ENCODE measurements around the gene DNAJC3. TPM values are rescaled to one million over a fixed set of nuclear protein-coding genes. Genes with fewer than 3 reads are reported as not detected.
"Not testable (repeated sequence)": the region's sequence is repeated elsewhere in the genome, so short reads cannot be mapped to it uniquely, and the experiment has no call there.

The DNAJC3 gene
- total RNA-seq, 1 donor from 2014 or later = 9.5 TPM

- Mint-ChIP-seq H3K27me3 (ENCODE audit: unreplicated experiment) (peaks cover 1% of the 10 kb centered on the region), H3K36me3 (ENCODE audit: unreplicated experiment) (no peaks in the 10 kb centered on the region), H3K9me3 (ENCODE audit: unreplicated experiment) (peaks cover 3% of the 10 kb centered on the region), H3K4me3 (ENCODE audit: unreplicated experiment) (no peak overlapping the region), H3K27ac (ENCODE audit: unreplicated experiment) (no peak overlapping the region), H3K4me1 (ENCODE audit: low read depth, unreplicated experiment) (no peaks in the 10 kb centered on the region)
- no peak for TF ChIP-seq CTCF (IDR thresholded peaks at IDR 0.05; ENCODE audit: partially characterized antibody, unreplicated experiment)
- no peak for DNase-seq
Observed at GRCh38 chr13:95652821-95653220, 24.1 kb upstream of the DNAJC3 start.

DNA sequence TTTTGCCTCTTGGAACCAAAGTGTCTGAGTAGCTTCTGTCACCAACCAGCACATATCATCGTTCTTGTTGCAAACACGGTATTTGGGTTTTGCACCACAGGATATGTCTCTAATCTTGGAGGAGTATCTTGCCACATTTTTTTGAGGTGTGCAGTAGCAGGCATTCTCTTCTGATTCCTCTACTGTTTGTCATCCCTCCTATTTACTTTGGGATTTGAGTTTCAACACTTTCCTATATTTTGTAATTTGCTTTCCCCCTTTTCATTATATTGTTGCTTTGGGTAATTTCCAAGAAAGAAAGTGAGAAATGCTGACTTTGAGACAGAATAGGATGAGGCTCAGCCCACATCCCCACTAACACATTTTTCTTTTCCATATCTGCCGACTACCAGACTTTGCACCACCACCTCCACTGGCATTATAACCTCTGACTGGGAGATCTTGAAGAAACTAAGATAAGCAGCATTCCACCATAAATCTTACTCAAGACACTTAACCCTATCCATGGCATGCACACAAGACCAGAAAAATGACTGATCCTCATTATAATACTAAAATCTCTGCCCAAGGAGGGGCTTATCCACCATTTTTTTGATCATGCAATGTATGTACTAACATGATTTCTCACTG is 20.4 kb upstream of the DNAJC3 start:
- Mint-ChIP-seq H3K9me3 (ENCODE audit: unreplicated experiment) (peaks cover 2% of the 10 kb centered on the region), H3K4me3 (ENCODE audit: unreplicated experiment) (no peak overlapping the region), H3K27me3 (ENCODE audit: unreplicated experiment) (no peaks in the 10 kb centered on the region), H3K27ac (ENCODE audit: unreplicated experiment) (no peak overlapping the region), H3K36me3 (ENCODE audit: unreplicated experiment) (no peaks in the 10 kb centered on the region), H3K4me1 (ENCODE audit: low read depth, unreplicated experiment) (no peaks in the 10 kb centered on the region)
- TF ChIP-seq CTCF (IDR thresholded peaks at IDR 0.05; ENCODE audit: partially characterized antibody, unreplicated experiment) = no peak
- no peak for DNase-seq

DNA sequence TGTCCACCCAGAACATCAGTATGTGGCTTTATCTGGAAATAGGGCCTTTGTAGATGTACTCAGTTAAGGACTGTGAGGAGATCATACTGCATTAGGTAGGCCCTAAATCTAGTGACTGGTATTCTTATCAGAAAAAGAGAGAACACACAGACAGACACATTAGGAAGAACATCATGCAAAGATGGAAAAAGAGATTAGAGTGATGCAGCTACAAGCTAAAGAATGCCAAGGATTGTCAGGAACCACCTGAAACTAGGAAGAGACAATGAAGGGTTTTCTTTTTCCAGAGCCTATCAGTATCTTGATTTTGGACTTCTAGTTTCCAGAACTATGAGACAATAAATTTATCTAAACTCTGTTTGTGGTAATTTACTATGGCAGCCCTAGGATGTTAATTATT is 17.4 kb upstream of the DNAJC3 start:
- H3K27me3 Mint-ChIP-seq (ENCODE audit: unreplicated experiment) = peaks cover 2% of the 10 kb centered on the region
- H3K4me3 Mint-ChIP-seq (ENCODE audit: unreplicated experiment) = no peak overlapping the region
- H3K4me1 Mint-ChIP-seq (ENCODE audit: low read depth, unreplicated experiment) = no peaks in the 10 kb centered on the region
- no peak overlapping the region for H3K27ac Mint-ChIP-seq (ENCODE audit: unreplicated experiment)
- H3K9me3 Mint-ChIP-seq (ENCODE audit: unreplicated experiment) = peaks cover 2% of the 10 kb centered on the region
- H3K36me3 Mint-ChIP-seq (ENCODE audit: unreplicated experiment) = no peaks in the 10 kb centered on the region
- no peak for DNase-seq
- TF ChIP-seq CTCF (IDR thresholded peaks at IDR 0.05; ENCODE audit: partially characterized antibody, unreplicated experiment) = no peak

DNA sequence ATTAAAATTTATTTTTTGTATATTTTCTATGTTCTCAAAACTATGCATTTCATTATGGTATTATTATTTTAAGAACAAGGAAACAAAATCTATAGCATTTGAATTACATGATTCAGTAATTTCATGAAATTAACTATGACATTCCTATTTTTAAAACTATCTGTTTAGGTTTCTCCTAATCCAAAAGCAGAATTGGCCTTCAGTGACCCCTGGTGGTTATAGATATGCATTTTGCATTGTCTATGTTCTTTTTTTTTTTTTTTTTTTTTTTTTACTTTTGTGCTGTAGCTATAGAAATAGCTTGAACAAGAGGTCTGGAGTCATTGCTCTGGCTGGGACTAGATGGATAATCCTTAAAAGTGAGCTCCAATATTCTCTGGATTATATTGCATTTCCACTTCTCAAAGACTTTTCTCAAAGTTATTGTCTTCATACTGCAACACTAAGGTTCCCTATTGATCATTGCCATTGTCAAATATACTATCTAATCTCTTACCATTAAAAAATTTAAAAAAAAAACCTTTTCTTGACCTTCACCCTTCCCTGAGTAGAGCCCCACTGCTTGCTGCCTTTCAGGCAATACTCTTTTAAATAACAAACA is 15.9 kb upstream of the DNAJC3 start:
- TF ChIP-seq CTCF (IDR thresholded peaks at IDR 0.05; ENCODE audit: partially characterized antibody, unreplicated experiment) = peak; percentile 83
- no peak for DNase-seq
- H3K4me1 Mint-ChIP-seq (ENCODE audit: low read depth, unreplicated experiment) = no peaks in the 10 kb centered on the region

GRCh38 chr13:95667235-95667634 is 9.7 kb upstream of the DNAJC3 start:
- H3K4me1 Mint-ChIP-seq (ENCODE audit: low read depth, unreplicated experiment); H3K27ac Mint-ChIP-seq (ENCODE audit: unreplicated experiment); H3K4me3 Mint-ChIP-seq (ENCODE audit: unreplicated experiment); DNase-seq; H3K27me3 Mint-ChIP-seq (ENCODE audit: unreplicated experiment): not testable (repeated sequence)
- Mint-ChIP-seq H3K9me3 (ENCODE audit: unreplicated experiment) (peaks cover 12% of the 10 kb centered on the region), H3K36me3 (ENCODE audit: unreplicated experiment) (peaks cover 30% of the 10 kb centered on the region)

More for the DNA sequence above, 15.9 kb upstream of the DNAJC3 start:
- H3K27me3 Mint-ChIP-seq (ENCODE audit: unreplicated experiment) = peaks cover 2% of the 10 kb centered on the region
- no peaks in the 10 kb centered on the region for H3K9me3 Mint-ChIP-seq (ENCODE audit: unreplicated experiment)
- no peaks in the 10 kb centered on the region for H3K36me3 Mint-ChIP-seq (ENCODE audit: unreplicated experiment)
- no peak overlapping the region for H3K27ac Mint-ChIP-seq (ENCODE audit: unreplicated experiment)
- no peak overlapping the region for H3K4me3 Mint-ChIP-seq (ENCODE audit: unreplicated experiment)
